SK-N-SH (cell line): ENCODE results near the gene PDE4D. TPM values are rescaled to one million over a fixed set of nuclear protein-coding genes. Genes with fewer than 3 reads are reported as not detected.

Source experiments
- CTCF ChIA-PET: fragments of 300-600, 350-600 bp; formaldehyde crosslinking; extraction: SDS; loops from one replicate; lab custom pipeline; 2021; lab: Yijun Ruan, JAX
- POLR2A ChIA-PET: fragments of 350-600 bp; sonication (Branson Sonifier 250); formaldehyde crosslinking; extraction: SDS; loops from one replicate; lab custom pipeline; 2020; ENCODE audit warnings: antibody characterized with exemption, inconsistent platforms; lab: Yijun Ruan, JAX
- DNase-seq: peaks from one replicate; pipeline ENCODE4 v3.0.0; 2012
- H2AFZ ChIP-seq: fragments of 200-600 bp; sonication (generic); 2 replicates; pipeline ENCODE4 v1.8.1; 2016; ENCODE audit warnings: antibody characterized with exemption, mild to moderate bottlenecking, low read depth
- H3F3A ChIP-seq: fragments of 200-600 bp; sonication (generic); replicated peaks from 2 replicates; pipeline ENCODE3; 2016; ENCODE audit warnings: antibody characterized with exemption, mild to moderate bottlenecking; ENCODE audit not compliant: insufficient read depth
- H3K27ac ChIP-seq, 2 experiments: fragments of 200-500 bp in 1 of 2; fragments of 200-600 bp in 1 of 2; sonication (Bioruptor generic) in 1 of 2; sonication (generic), shearing (Covaris generic) in 1 of 2; 2 replicates each; pipeline versions ENCODE4 v1.5.1 to v1.6.1; 2014 to 2016; ENCODE audit warnings: low read depth in 2 of 2, inconsistent platforms in 1 of 2, low read length in 1 of 2, mild to moderate bottlenecking in 1 of 2, mixed read lengths in 1 of 2
- H3K27me3 ChIP-seq: fragments of 200-600 bp; sonication (generic), shearing (Covaris generic); 2 replicates; pipeline ENCODE4 v1.6.1; 2016; ENCODE audit warnings: mixed run types; ENCODE audit not compliant: insufficient read depth
- H3K36me3 ChIP-seq, 2 experiments: fragments of 200-500 bp in 1 of 2; fragments of 200-600 bp in 1 of 2; sonication (Bioruptor generic) in 1 of 2; sonication (generic) in 1 of 2; replicated peaks in 1 of 2; 2 replicates each; pipeline versions ENCODE3 to v1.5.1; 2014 to 2016; ENCODE audit warnings: low read length in 1 of 2, mild to moderate bottlenecking in 1 of 2; ENCODE audit not compliant: insufficient read depth in 2 of 2, control insufficient read depth in 1 of 2
- H3K4me1 ChIP-seq, 2 experiments: fragments of 200-500 bp in 1 of 2; fragments of 200-600 bp in 1 of 2; sonication (Bioruptor generic) in 1 of 2; sonication (generic), shearing (Covaris generic) in 1 of 2; 2 replicates each; pipeline versions ENCODE4 v1.5.1 to v1.6.1; 2014 to 2016; ENCODE audit warnings: low read depth in 1 of 2, low read length in 1 of 2, mixed run types in 1 of 2; ENCODE audit not compliant: insufficient read depth in 2 of 2, control insufficient read depth in 1 of 2
- H3K4me2 ChIP-seq: fragments of 200-600 bp; sonication (generic), shearing (Covaris generic); 2 replicates; pipeline ENCODE4 v1.6.1; 2017; ENCODE audit warnings: mixed run types
- H3K4me3 ChIP-seq, 2 experiments: fragments of 200-500 bp in 1 of 2; fragments of 200-600 bp in 1 of 2; sonication (Bioruptor generic) in 1 of 2; sonication (generic), shearing (Covaris generic) in 1 of 2; 2 replicates each; pipeline versions ENCODE4 v1.5.1 to v1.8.1; 2014 to 2016; ENCODE audit warnings: low read depth in 2 of 2, inconsistent platforms in 1 of 2, low read length in 1 of 2, mild to moderate bottlenecking in 1 of 2, mixed read lengths in 1 of 2, moderate library complexity in 1 of 2
- H3K79me2 ChIP-seq: fragments of 200-600 bp; sonication (generic); 2 replicates; pipeline ENCODE4 v1.8.1; 2017; ENCODE audit warnings: mild to moderate bottlenecking; ENCODE audit not compliant: insufficient read depth
- H3K9ac ChIP-seq: fragments of 200-600 bp; sonication (generic); 2 replicates; pipeline ENCODE4 v1.6.1; 2017; ENCODE audit warnings: mixed run types
- H3K9me2 ChIP-seq: fragments of 200-600 bp; sonication (generic); 2 replicates; pipeline ENCODE4 v1.6.1; 2017; ENCODE audit warnings: mixed run types
- H3K9me3 ChIP-seq: fragments of 200-600 bp; sonication (generic); 2 replicates; pipeline ENCODE4 v1.6.1; 2017; ENCODE audit warnings: mixed run types, mild to moderate bottlenecking, moderate library complexity
- H4K20me1 ChIP-seq: fragments of 200-600 bp; sonication (generic); 2 replicates; pipeline ENCODE4 v1.6.1; 2017; ENCODE audit warnings: mild to moderate bottlenecking, mixed run types; ENCODE audit not compliant: insufficient read depth
- FOXJ3 ChIP-seq: sonication (generic); formaldehyde crosslinking; IDR thresholded peaks from 2 replicates; pipeline ENCODE4 v1.5.1; 2020; ENCODE audit warnings: mild to moderate bottlenecking, missing genetic modification reagents
- JUND ChIP-seq: IDR thresholded peaks from 2 replicates; pipeline ENCODE4 v1.4.0; 2012
- RFX5 ChIP-seq: IDR thresholded peaks from 2 replicates; pipeline ENCODE4 v1.6.1; 2012; ENCODE audit warnings: mild to moderate bottlenecking, improper control_type of control experiment, low read length
- SMC3 ChIP-seq: IDR thresholded peaks from 2 replicates; pipeline ENCODE4 v1.6.1; 2012; ENCODE audit warnings: low read depth, low read length, improper control_type of control experiment
- TAF1 ChIP-seq: IDR thresholded peaks from 2 replicates; pipeline ENCODE4 v1.6.1; 2012; ENCODE audit warnings: low read depth, mild to moderate bottlenecking, low read length, moderate library complexity, borderline replicate concordance
- TCF12 ChIP-seq: IDR thresholded peaks from 2 replicates; pipeline ENCODE4 v1.4.0; 2012
- WGBS: methylation state at CpG from one replicate; pipeline ENCODE4 v1.1.6; 2017; ENCODE audit warnings: low lambda C conversion rate; 5-methylcytosine and 5-hydroxymethylcytosine counted together
- polyA plus RNA-seq, 3 experiments: library from polyadenylated mRNA; depleted of rRNA; stranded (reverse); fragments of >200 nt; gene quantifications; 2 replicates each; pipeline ENCODE4 v1.2.3, GENCODE V29; 2012
- TF ChIP-seq, protein P1 (sequence below): IDR thresholded peaks from 2 replicates; pipeline ENCODE4; 2012
- TF ChIP-seq, protein P2 (sequence below): IDR thresholded peaks from 2 replicates; pipeline ENCODE4 v1.6.1; 2012; ENCODE audit warnings: mild to moderate bottlenecking, low read depth, low read length, moderate library complexity
- TF ChIP-seq, protein P3 (sequence below): IDR thresholded peaks from 2 replicates; pipeline ENCODE4 v1.4.0; 2012; ENCODE audit warnings: low read depth

The PDE4D gene
- polyA plus RNA-seq, 1 of the 3 experiments (the other 2 are of a cell fraction) = 2.4 TPM

DNA sequence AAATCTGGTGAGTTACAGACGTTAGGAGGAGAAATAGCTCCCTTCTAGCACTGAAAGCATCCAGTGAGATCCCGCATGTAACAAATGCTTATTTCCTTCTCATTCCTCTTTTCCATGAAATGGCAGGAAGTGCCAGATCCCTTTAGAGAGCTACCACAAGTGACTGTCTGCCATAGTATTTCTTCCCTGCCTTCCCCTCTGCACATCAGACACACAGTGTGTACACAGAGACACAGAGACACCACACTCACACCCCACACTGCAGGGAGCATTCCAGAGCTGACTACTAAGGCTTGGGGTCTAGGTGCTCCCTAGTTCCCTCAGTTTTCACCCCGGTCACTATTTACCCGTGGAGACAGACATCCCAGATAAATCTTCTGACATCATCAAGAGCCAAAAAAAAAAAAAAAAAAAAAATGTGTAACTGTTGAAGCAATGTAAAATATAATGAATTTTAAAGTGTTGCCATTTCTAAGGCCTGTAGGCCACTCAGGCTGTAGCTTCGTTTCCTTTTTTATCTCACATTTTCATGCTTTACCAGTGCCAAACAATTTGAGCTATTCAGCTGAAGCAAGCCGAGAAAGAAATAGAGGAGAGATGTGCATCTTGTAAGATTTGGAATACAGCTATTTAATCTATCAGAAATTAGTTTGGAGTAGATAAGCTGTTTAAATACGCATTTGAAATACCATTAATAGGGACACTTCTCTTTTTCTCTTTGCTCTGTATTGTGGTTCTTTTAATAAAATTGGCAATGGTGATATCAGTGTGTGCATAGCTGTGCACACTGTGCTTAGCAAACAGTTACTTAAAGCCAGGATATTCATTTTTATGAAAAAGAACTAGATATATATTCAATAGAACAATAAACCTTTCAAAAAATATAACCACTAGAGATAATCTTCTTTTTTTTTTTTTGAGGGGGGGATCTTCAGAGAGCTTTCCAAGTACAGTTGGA lies 405.5 kb downstream of the PDE4D start:
- H3K36me3 ChIP-seq = no peaks in the 10 kb centered on the region
- no peaks in the 10 kb centered on the region; the same call in 1 of the 2 replicates for H4K20me1 ChIP-seq
- H3K4me3 ChIP-seq = no peak overlapping the region
- peaks cover 13% of the 10 kb centered on the region for H3F3A ChIP-seq
- WGBS = 62% methylated on average over 7 of the region's 7 CpGs
- no peaks in the 10 kb centered on the region for H3K9me2 ChIP-seq
- CTCF ChIA-PET = interaction anchor here (1.0 to 3.8 kb wide), 10 partner anchors 13 to 300 kb away, joined by 3 to 20 read pairs (median 5); no protein-coding TSS in a partner anchor
- no peak overlapping the region for H3K9ac ChIP-seq
- no peak overlapping the region for H2AFZ ChIP-seq
- POLR2A ChIA-PET = interaction anchor here (0.7 kb wide), 1 partner anchor 787 kb away, joined by 3 read pairs; no protein-coding TSS in a partner anchor
- no peak overlapping the region for H3K4me2 ChIP-seq
- H3K27me3 ChIP-seq = no peaks in the 10 kb centered on the region
- H3K27ac ChIP-seq = peak overlapping the region in 1 of 2 experiments; percentile 98; a peak in 2 of 4 replicates
- TF ChIP-seq, protein P1, sequence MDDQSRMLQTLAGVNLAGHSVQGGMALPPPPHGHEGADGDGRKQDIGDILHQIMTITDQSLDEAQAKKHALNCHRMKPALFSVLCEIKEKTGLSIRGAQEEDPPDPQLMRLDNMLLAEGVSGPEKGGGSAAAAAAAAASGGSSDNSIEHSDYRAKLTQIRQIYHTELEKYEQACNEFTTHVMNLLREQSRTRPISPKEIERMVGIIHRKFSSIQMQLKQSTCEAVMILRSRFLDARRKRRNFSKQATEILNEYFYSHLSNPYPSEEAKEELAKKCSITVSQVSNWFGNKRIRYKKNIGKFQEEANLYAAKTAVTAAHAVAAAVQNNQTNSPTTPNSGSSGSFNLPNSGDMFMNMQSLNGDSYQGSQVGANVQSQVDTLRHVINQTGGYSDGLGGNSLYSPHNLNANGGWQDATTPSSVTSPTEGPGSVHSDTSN = no peak
- no peak for TF ChIP-seq FOXJ3 (CRISPR knock-in tag)
- TF ChIP-seq, protein P2, sequence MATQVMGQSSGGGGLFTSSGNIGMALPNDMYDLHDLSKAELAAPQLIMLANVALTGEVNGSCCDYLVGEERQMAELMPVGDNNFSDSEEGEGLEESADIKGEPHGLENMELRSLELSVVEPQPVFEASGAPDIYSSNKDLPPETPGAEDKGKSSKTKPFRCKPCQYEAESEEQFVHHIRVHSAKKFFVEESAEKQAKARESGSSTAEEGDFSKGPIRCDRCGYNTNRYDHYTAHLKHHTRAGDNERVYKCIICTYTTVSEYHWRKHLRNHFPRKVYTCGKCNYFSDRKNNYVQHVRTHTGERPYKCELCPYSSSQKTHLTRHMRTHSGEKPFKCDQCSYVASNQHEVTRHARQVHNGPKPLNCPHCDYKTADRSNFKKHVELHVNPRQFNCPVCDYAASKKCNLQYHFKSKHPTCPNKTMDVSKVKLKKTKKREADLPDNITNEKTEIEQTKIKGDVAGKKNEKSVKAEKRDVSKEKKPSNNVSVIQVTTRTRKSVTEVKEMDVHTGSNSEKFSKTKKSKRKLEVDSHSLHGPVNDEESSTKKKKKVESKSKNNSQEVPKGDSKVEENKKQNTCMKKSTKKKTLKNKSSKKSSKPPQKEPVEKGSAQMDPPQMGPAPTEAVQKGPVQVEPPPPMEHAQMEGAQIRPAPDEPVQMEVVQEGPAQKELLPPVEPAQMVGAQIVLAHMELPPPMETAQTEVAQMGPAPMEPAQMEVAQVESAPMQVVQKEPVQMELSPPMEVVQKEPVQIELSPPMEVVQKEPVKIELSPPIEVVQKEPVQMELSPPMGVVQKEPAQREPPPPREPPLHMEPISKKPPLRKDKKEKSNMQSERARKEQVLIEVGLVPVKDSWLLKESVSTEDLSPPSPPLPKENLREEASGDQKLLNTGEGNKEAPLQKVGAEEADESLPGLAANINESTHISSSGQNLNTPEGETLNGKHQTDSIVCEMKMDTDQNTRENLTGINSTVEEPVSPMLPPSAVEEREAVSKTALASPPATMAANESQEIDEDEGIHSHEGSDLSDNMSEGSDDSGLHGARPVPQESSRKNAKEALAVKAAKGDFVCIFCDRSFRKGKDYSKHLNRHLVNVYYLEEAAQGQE = no peak
- no peak for TF ChIP-seq TAF1
- no peak for TF ChIP-seq TCF12
- no peak for TF ChIP-seq RFX5
- TF ChIP-seq, protein P3, sequence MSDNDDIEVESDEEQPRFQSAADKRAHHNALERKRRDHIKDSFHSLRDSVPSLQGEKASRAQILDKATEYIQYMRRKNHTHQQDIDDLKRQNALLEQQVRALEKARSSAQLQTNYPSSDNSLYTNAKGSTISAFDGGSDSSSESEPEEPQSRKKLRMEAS = no peak
- no peak for TF ChIP-seq SMC3
- no peak for TF ChIP-seq JUND
- DNase-seq = no peak
- no peaks in the 10 kb centered on the region; the same call in 1 of the 2 replicates for H3K9me3 ChIP-seq
- H3K79me2 ChIP-seq = no peaks in the 10 kb centered on the region
- H3K4me1 ChIP-seq = peaks cover 25 to 44% of the 10 kb centered on the region in 2 experiments
